HG02642 (cell line): ENCODE data around the gene HSD17B4.
A peak's percentile ranks its signal among the peaks of the same experiment; 100 is the strongest.

ENCODE experiments used
- ATAC-seq: cut with Tn5 transposase; IDR thresholded peaks from one replicate; pipeline ENCODE4 v1.9.1; 2021; ENCODE audit warnings: mild to moderate bottlenecking; ENCODE audit not compliant: unreplicated experiment, poor library complexity

The HSD17B4 gene

DNA sequence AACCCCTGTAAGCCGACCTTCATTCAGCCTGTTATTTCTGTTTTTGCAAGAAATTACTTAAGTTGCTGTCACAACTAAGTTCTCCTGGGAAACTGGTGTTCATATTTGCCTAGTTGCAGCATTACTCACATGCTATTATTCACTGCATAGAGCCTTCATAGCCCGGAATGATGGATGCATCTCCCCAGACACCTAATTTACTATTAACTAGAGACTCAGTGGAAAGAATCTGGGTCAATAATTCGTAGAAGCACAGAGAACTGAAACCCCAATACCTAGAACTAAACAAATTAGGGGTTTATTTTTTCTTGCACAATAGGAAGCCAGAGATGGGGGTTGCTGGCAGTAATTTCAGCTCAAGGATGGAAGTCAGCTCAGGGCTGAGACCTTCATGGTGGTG lies 131.4 kb downstream of the HSD17B4 start:
- peak; percentile 86 for ATAC-seq
